Endothelial cell of umbilical vein (primary cell): ENCODE results near the gene BACH2.

Source experiments
- CTCF ChIP-seq, 2 donors: IDR thresholded peaks; 1 replicate in 1 of 2; 2 replicates in 1 of 2; pipeline ENCODE4 v1.5.1; 2011; ENCODE audit warnings: low read length in 2 of 2, mild to moderate bottlenecking in 2 of 2, moderate library complexity in 2 of 2, control low read depth in 1 of 2, inconsistent platforms in 1 of 2, low read depth in 1 of 2; ENCODE audit not compliant: insufficient read depth in 1 of 2; ENCODE audit errors: extremely low read depth in 1 of 2
- EZH2 ChIP-seq: IDR thresholded peaks from 2 replicates; pipeline ENCODE4 v1.6.1; 2012; ENCODE audit warnings: borderline replicate concordance, low read depth, mild to moderate bottlenecking, moderate library complexity, low read length, inconsistent platforms; ENCODE audit not compliant: severe bottlenecking
- FOS ChIP-seq: IDR thresholded peaks from 2 replicates; pipeline ENCODE4 v1.6.1; 2011; ENCODE audit warnings: mild to moderate bottlenecking, low read length, moderate library complexity, borderline replicate concordance; ENCODE audit not compliant: insufficient read depth
- JUN ChIP-seq: IDR thresholded peaks from 2 replicates; pipeline ENCODE4 v1.6.1; 2011; ENCODE audit warnings: borderline replicate concordance, low read depth; ENCODE audit not compliant: insufficient read length, insufficient read depth
- MAX ChIP-seq: IDR thresholded peaks from 2 replicates; pipeline ENCODE4 v1.6.1; 2011; ENCODE audit not compliant: insufficient read depth, insufficient read length
- POLR2A ChIP-seq: IDR thresholded peaks from 2 replicates; pipeline ENCODE4 v1.6.1; 2012; ENCODE audit warnings: low read depth, mild to moderate bottlenecking, control low read depth, low read length

- TF ChIP-seq POLR2A (no peak), EZH2 (no peak), CTCF (IDR thresholded peaks at IDR 0.05; ENCODE audit: extremely low read depth in 1 of 2, insufficient read depth in 1 of 2, low read depth in 1 of 2, low read length in 2 of 2) (no peak), MAX (no peak), JUN (no peak), FOS (no peak)
Observed at GRCh38 chr6:89992818-89993217, 303.8 kb downstream of the BACH2 start.
